Right lung (tissue), 5 donors: ENCODE measurements around the gene NXPH2. TPM values are rescaled to one million over a fixed set of nuclear protein-coding genes. Genes with fewer than 3 reads are reported as not detected.
"Not testable (repeated sequence)": the region's sequence is repeated elsewhere in the genome, so short reads cannot be mapped to it uniquely, and the experiment has no call there.

ENCODE experiments used
- DNase-seq, 2 donors: peaks; one replicate each; pipeline ENCODE4 v3.0.0-alpha.2; 2013
- polyA plus RNA-seq, 5 donors: library from polyadenylated mRNA; unstranded; fragments of 120-200 nt; gene quantifications; one replicate each; pipeline versions ENCODE4 v1.2.1 to v1.2.3, GENCODE V29; 2013; ENCODE audit warnings: inconsistent platforms in 1 of 5, low replicate concordance in 1 of 5; ENCODE audit not compliant: insufficient read length in 5 of 5, insufficient read depth in 1 of 5

Gene NXPH2
- polyA plus RNA-seq, 5 donors = 0.75 to 1.4 (median 0.89) TPM

DNA sequence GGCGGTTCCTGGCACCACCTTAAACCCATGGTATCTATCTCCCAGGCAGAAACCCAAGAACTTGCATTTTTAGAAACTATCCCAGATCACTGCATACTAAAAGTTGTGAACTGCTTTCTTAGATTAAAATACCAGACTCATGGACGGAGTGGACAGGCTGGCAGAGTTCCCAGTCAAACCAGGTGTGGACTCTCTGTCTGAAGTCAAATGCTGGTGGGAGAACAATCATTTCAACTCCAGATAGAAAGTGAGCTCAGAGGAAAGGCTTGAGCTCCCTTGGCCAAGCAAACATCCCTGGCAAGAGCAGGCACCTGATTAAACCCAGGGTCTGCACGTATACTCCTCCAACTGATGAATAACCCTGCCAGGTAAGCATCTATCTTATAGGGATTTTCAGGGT is 19.5 kb downstream of the NXPH2 start:
- no peak for DNase-seq

DNA sequence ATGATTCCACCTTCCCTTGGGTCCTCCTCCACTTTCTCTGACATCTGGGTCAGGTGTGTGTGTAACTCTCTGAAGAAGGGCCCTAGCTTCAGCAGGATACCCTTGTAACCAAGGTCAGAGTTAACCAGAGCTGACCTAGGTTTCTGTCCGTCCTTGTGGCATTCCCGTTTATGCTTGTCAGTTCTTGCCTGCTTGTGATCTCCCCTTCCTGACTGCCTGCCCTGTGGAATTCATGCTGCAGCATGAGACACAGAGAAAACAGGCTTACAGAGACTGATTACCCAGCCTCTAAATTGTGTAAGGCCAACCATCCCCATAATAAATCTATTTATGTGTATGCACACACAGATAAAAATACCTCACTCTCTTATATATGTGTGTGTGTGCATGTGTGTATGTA is 22.8 kb downstream of the NXPH2 start:
- no peak for DNase-seq

DNA sequence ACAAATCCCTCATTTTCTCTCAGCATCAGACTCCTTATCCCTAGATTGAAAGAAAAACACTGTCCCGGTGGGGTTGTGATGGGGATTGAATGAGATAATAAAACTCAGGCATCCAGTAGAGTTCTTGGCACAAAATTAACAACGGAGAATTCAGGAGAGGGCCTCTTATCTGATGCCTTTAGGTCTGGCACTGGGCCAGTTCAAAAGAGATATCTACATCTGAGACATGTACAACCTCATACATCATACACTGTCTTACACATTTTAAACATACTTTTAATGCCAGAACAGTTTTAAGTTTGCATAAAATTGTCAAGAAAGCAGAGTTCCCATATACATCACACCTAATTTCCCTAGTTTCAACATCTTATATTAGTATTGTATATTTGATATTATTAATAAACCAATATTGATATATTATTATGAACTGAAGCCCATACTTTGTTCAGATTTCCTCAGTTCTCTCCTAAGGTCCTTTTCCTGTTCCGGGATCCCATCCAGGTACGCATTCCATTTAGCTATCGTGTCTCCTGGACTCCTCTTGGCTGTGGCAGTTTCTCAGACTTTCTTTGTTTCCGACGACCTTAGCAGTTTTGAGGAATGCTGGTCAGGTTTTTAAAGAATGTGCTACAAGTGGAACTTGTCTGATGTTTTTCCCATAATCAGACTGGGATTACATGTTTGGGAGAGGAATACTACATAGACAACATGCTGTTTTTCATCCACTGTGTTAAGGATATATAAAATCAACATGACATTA is 27.8 kb downstream of the NXPH2 start:
- DNase-seq = no peak

DNA sequence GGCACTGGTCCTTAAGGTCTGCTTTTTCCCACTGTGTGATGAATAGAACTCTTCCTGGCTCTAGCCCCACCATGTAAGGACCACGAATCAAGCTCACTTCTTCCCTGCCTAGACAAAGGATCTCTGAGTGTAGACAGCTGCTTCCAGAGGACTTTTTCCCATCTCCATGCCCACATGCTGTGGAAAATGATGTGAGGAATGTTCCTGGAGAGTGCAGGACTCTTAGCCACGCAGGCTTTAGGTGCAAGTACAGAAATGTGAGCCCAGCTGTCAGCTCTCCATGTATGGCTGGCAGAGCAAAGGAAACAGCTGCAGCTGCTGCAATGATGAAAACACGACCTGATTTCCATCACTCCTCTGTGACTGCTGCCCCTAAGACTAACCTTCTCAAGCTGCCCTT is 35.5 kb downstream of the NXPH2 start:
- DNase-seq = no peak

DNA sequence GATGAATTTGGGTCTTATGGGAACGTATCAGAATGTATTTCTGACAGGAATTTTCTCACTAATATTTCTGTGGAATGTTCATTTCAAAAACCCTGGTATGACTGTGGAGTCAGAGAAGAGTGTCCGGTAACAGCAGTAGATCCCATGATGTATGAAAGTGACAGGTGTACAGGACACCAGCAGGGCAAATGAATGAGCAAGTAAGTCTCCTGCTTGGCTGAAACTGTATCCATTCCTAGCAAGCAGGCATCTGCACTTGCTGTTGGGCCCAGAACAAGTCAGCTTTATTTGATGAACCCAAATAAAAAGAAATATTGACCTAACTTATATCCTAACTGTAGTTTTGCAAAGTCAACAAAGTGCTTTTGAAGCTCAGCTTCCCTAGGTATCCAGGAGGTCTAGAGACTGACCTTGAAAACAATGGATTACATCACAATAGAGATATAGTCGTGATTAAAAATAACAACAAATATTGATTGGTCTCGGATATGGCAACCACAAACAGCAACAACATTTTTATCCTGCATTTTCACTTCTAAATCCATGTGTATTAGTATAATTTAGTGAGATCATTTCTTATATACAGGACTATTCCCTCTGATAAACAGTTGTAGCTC is 37.6 kb downstream of the NXPH2 start:
- DNase-seq = no peak

DNA sequence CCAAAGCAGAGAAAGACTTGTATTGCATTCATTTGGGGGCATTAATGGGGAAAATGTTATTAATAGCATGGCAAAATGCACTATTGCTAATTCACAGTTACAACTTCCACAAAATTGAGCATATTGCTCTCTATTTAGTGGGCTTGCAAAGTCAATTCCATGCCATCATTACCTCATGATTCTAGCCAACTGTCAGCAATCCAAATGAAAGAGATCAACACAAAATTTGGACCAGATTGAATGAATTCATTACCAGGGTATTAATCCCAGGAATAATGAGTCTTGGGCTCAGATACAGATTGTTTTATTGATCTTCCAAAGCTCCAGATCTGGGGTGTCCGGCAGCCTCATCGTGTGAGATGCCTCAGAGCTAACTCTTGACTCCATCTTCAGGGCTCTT is 38.3 kb downstream of the NXPH2 start:
- DNase-seq = no peak

DNA sequence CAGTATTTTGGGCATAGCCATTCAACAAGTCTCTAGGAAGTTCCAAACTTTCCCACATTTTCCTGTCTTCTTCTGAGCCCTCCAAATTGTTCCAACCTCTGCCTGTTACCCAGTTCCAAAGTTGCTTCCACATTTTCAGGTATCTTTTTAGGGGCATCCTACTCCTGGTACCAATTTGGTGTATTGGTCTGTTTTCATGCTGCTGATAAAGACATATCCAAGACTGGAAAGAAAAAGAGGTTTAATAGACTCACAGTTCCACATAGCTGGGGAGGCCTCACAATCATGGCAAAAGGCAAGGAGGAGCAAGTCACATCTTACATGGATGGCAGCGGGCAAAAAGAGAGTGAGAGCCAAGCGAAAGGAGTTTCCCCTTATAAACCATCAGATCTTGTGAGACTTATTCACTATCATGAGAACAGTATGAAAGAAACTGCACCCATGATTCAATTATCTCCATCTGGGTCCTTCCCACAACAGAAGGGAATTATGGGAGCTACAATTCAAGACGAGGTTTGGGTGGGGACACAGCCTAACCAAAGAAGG is 43.1 kb downstream of the NXPH2 start:
- DNase-seq = not testable (repeated sequence)

DNA sequence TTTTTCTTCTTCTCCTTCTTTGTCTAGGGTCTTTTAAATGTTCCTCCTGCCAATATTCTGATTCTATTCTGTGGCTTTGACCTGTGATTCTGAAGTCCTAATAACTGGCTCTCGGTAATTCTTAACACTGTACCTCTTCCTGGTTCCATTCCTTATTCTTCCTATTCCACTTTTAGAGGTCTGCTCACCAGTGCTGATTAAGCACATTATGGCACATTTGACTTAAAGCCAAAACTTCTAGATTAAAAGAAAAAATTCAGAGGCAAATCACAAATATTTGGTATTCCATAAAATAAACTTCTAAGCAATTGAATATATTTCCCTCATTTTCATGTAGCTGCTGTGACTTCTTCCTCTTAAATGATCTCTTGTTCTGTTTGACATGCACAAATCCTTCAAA is 47.5 kb downstream of the NXPH2 start:
- DNase-seq = no peak

DNA sequence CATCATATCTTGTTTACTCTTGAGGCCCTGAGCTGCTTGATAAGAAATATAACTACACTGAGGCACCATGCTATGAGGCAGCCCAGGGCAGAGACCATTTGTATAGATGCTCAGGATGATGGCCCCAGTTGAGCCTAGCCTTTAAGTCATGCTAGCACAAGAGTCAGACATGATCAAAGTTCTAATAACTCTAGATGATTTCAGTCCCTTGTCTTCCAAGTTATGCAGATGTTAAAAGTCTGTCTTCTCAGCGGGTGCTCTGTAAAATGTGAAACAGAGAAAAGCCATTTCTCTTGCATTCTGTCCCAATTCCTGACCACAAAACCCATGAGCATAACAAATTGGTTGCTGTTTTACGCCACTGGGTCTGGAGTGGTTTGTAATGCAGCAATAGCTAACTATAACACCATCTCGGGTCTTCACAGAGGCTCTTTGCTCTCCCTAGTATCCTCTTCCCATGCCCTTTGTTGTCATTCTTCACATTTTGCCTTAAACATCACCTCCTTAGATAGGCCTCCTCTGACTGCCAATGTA is 49.6 kb downstream of the NXPH2 start:
- DNase-seq = no peak

DNA sequence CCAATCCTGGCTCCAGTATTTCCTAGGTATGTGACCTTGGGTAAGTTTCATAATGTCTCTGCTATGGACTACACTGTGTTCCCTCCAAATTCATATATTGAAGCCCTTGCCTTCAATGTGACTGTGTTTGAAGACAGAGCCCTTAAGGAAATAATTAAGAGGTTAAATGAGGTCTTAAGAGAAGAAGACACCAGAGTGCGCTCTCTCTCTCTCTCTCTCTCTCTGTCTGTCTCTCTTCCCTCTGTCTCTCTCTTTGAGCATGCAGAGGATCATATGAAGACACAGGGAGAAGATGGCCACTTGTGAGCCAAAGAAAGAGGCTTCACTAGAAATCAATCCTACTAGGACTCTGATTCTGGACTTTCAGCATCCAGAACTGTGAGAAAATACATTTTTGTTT is 52.2 kb downstream of the NXPH2 start:
- no peak for DNase-seq

DNA sequence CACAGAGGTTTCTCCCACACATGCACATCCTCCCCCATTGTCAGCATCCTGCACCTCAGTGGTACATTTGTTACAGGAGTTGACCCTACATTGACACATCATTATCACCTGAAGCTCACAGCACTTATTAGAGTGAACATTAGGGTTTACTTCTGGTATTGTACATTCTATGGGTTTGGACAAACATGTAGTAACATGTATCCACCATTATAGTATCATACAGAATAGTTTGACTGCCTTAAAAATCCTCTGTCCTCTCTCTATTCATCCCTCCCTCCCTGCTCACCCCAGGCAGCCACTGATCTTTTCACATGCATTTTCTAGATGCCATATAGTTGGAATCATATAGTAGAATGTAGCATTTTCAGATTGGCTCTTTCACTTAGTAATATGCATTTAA is 53.5 kb downstream of the NXPH2 start:
- DNase-seq = no peak

DNA sequence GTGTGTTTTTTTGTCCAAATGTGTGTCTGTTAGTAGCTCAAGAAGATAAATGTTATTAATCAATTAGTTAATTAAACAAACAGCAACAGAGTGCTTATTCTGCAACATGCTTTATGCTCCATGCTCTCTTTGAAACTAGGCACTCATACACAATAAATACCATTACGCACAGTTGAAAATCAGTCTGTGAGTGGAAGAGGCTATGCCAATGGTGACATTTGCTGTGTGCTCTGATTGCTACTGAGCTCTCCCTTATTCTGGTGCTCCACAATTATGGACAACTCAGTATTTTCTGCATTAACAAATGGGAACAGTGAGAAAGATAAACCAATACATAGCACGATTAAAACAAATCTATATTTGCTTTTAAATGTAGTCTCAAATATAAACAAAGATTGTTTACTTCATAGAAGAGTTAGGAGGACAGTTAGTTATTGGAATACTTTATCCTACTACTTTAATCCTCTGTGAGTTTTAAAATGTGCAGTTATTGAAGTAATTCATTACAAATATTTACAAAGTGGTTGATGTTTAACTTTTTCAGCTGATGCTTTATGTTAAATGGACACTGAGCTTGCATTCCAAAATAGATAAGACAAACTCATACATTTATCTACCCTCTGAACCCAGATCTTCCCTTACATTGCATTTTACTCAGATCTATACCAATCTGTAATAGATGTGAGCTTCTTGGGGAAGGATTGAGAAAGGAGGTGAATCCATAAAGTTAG is 55.3 kb downstream of the NXPH2 start:
- no peak for DNase-seq

DNA sequence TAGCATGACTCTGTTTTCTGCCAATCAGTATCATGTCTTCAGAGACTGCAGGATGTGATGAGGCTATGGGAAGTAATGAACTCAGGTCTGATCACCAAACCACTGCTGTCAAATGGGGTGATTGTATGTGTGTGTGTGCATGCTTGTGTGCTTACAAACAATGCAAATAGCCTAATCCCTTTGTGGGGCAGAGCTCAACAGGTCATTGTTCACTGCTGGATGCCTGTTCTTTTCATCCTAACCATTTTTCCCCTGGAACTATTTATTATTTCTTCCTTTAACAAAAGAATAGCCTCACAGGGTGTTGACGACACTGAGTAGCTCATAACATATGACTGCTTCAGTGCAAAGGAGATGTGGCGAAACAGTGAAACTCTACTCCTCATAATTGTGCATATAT is 55.9 kb downstream of the NXPH2 start:
- DNase-seq = no peak

DNA sequence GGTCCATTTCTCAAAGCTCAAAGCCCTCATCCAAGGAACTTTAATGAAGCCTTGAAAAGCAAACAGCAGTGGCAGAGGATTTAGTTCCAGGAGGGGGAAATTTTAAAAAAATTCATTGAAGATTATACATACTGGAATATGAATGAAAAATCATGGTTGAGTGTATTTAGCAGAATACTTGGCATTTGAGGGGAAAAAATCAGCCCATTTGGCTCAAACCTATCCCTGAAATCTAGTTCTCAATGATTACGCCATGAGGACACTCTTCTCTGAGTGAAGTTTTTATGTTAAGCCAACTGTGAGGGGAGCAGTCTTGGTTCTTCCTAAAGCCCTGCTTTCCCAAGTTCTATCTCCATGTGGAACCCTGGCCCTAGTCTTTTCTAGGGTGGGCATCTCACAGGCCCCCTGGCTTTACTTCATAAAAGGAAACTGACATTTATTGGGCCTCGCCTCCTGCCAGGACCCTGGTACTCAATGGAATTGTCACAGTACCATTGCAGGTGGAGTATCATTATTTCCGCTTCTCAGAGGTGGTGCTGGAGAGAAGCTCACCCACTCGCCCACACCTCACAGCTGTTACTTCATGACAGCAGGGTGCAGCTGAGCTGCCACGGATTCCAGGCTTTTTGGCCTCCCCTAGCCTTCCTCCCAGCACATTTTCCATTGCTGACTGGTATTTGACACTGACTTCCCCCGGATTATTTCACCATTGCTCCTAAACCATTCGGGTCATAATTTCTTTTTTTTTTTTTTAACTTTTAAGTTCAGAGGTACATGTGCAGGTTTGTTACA is 56.8 kb downstream of the NXPH2 start:
- DNase-seq = peak in 1 of 2 donors; percentile 23

DNA sequence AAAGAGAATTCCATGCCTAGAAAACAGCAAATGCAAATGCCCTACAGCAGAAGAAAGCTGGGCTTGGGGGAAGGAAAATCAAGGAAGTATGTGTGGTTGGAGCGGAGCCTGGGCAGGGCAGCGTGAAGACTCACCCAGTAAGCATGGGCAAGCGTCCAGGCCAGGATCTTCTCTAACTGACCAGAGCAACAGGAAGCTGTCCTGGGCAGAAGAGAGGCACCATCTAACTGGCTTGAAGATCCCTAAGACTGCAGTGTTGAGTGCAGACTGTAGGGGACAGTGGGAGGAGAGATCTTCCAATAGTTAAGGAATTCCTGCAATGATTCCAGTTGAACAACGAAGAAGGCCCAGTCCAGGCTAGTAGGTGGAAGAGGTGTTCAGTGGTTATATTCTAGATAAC is 57.9 kb downstream of the NXPH2 start:
- no peak for DNase-seq

DNA sequence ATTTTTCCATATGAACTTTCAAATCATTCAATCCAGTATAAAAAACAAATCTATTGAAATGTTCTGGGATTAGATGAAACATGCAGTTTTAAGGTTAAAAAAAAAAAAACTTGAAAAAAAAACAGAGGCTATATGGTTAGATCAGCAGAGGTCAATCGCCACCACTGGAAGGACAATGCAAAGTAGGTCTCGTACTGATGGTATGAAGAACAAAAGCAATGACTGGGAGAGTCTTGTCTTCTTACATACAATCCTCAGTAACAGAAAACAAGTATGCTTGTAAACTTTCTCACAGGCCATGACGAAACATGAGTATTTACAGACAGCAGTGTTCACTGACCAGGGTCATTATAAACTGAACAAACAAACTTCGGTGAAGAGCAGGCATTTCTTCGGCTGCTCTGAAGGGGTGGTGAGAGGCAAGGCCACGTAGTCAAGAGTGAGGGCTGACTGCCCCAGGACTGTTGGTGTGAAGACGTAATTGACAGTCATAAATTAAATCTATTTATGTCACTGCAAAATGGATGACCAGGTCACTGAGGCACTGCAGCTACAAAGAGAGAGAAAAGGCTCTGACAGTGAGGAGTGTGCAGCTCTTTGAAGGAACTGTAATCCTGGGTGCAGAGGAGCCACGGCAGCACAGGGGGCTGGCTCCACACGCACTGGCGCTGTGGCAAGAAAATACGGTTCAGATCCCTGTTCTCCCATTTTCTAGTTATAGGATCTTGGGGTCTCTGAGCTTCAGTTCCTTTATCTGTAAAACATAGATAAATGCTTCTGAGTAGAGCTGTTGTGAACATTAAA is 60.0 kb downstream of the NXPH2 start:
- DNase-seq = no peak

DNA sequence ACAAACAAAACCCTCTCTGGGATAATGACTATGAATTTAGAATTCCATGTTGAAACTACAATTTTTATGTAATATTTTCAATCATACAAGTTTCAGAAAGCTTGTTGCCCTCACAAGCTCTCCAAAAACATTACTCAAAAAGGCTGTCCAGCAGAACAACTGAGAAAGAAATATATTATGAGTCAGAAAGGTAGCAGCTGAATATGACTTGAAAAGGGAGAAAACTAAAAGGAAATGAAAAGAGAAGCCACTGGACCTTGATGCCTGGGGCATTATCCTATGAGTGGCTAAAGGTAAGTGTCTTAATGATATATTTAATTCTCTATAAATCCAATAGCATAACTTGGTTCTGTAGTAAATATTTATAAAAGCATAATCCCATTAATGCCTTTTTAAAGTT is 61.8 kb downstream of the NXPH2 start:
- DNase-seq = no peak

DNA sequence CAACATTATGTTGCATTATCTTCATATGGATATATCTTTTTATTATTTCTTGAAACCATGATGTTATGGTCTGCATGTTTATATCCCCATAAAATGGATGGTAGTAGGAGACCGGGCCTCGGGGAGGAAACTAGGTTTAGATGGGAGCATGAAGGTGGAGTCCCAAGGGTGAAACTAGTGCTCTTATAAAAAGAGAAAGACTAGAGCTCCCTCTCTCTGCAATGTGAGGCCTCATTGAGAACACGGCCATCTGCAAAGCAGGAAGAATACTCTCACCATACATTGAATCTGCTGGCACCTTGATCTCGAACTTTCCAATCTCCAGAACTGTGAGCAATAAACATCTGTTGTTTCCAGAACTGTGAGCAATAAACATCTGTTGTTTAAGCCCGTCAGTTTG is 64.0 kb downstream of the NXPH2 start:
- no peak for DNase-seq

DNA sequence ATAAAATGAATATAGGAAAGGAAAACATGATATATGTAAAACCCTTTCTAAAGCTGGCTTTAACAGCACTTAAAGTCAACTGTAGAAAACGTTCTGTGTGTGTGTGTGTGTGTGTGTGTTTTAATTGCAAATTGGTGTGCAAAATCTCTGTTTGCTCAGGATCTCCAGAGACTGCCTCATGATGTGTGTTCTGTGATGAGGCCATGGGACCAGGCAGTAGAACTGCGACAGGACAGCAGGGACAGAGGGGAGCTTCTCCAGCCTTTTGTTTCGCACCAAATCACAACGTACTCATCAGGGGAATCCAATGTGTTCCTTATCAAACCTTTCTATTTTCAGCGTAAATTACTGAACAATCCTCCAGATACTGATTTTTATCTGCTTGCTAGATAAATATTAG is 66.7 kb downstream of the NXPH2 start:
- no peak for DNase-seq

DNA sequence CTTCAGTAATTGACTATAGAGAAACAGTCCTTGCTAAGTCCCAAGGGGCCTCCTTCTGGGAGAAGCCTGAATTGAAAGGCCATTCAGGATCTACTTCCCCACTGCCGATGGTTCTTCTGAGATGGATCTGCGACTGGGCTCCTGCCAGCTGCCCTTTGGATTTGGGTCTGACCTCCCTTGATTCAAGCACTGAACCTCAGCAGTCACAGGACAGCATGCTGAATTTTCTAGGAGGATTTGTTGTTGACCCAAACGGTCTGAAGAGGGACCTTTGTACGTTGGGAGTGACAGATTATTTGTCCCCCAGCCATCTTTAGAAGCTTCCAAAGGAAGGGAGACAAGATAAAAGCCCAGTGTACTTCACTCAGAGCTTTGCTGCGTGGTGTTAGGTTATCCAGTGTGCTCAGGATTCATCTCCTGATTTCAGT is 67.1 kb downstream of the NXPH2 start:
- DNase-seq = no peak
